NCI-H187 treated with DMSO at 0.1 percent for 48 hours (cell line): Measurements from ENCODE around the gene CLOCK.

ENCODE experiments used
- DNase-seq: peaks from one replicate; lab custom pipeline; 2025; lab: John Stamatoyannopoulos, UW

The CLOCK gene

GRCh38 chr4:55539658-55540057 is 7.1 kb downstream of the CLOCK start:
- no peak for DNase-seq

GRCh38 chr4:55538531-55538930 is 8.2 kb downstream of the CLOCK start:
- no peak for DNase-seq

- no peak for DNase-seq
Measured at GRCh38 chr4:55534306-55534705, 12.4 kb downstream of the CLOCK start.

GRCh38 chr4:55530691-55531090 is 16.0 kb downstream of the CLOCK start:
- no peak for DNase-seq

DNA sequence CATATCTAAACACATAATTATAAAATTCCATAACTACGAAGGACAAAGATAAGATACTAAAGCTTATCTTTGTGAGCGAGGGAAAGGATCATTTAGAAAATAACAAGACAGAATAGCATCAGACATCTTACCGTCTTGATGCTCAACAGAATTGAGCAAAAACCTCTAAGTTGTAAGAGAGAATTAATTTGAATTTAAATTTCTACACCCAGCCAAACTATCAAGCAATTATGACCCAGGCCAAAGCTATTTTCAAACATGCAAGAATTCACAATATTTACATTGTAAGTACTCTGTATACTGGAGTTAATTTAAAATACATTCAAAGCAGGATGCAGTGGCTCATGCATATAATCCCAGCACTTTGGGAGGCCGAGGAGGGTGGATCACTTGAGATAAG is 16.5 kb downstream of the CLOCK start:
- DNase-seq: no peak

DNA sequence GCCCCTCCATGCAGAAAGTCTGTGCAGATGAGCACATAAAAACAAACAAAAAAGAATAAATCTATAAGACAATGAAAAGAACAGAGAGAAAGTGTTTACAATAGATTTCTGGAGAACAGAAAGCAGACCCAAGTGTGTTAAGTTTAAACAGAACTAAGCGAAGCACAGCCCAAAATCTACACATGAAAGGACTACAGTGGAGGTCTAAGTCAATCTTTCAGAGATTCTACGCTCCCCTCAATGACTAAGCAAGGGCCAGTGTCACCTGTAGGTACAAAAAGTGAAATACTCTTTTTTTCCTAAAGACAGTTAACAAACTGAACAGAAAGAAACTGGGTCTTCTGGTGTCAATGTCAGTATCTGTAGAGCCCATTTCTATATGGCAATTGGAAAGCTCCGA is 18.2 kb downstream of the CLOCK start:
- no peak for DNase-seq

- no peak for DNase-seq
Measured at GRCh38 chr4:55524844-55525571, 21.7 kb downstream of the CLOCK start.

- no peak for DNase-seq
Measured at GRCh38 chr4:55518442-55518841, 28.3 kb downstream of the CLOCK start.

DNA sequence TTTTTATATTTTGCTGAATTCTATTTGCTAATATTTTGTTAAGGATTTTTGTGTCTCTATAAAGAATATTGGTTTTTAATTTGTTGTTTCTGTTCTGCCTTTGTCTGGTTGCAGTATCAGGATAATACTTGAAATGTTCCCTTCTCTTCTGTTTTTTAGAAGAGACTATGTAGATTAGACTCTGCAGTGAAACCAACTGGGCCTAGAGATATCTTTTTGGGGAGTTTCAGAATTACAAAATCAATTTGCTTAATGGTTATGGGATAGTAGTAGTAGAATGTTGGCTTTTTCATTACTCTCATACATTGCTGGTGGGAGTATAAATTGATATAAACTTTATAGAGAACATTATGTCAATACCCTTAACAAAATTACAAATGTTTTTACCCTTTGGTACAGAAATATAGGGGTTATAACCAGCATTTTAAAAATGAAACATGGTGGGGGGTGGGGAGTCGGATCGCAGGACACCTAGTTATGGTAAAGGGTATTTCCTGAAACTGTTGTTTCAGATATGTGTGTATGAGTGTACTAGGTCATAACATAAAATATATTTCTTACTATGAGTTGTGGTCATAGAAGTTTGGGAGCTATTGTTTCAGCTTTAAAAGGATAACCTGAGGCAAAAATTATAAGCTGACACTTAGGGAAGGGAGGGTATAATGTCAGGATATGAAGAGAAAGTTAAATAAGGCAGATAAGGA is 29.0 kb downstream of the CLOCK start:
- no peak for DNase-seq

DNA sequence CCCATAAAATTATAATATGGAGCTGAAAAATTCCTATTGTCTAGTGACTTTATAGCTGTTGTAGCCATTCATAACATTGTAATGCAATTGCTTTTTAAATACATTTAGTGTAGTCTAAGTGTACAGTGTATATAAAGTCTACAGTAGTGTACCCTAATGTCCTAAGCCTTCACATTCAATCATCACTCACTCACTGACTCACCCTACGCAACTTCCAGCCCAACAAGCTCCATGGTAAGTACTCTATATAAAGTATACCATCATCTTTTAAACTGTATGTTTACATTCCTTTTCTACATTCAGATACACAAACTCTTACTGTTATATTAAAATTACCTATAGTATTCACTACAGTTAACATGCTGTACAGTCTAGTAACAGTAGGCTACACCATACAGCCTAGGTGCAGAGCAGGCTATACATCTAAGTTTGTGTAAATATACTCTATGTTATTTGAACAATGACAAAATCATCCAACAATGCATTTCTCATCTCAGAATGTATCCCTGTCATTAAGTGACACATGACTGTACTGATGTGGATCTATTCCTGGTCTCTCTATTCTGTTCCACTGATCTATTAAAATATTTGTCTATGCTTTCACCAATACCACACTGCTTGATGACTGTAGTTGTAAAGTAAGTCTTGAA is 33.7 kb downstream of the CLOCK start:
- no peak for DNase-seq

DNA sequence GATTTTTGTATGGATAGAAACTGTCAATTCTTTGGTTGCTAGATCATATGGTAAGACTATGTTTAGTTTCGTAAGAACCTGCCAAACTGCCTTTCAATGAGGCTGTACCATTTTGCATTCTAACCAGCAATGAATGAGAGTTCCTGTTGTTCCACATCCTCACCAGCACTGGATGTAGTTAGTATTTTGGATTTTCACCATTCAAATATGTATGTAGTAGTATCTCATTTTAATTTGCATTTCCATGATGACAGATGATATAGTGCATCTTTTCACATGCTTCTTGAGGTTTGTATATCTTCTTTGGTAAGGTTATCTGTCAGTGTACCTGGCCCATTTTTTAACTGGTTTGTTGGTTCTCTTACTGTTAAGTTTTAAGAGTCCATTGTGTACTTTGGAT is 34.6 kb downstream of the CLOCK start:
- DNase-seq: no peak

- no peak for DNase-seq
Measured at GRCh38 chr4:55510685-55511084, 36.0 kb downstream of the CLOCK start.

- DNase-seq: no peak
Measured at GRCh38 chr4:55509266-55509665, 37.4 kb downstream of the CLOCK start.

DNA sequence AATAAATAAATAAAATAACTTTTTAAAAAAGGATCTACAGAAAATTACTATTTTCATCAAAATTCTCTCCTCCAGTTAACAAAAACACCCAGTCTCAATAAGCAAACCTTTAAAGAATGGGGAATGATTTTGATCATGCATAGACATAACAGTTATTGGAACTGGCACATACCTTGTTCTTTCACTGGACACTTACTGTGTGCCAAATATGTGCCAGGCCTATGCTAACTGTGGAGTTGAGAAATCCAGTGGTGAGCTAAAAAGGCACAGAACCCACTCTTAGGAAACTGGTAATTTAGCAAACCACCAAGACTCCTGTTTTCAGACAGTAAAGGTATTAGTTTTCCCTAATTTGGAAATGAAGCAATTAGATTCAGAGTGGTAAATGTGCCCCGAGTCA is 39.1 kb downstream of the CLOCK start:
- DNase-seq: no peak

- DNase-seq: no peak
Measured at GRCh38 chr4:55503169-55503568, 43.5 kb downstream of the CLOCK start.

DNA sequence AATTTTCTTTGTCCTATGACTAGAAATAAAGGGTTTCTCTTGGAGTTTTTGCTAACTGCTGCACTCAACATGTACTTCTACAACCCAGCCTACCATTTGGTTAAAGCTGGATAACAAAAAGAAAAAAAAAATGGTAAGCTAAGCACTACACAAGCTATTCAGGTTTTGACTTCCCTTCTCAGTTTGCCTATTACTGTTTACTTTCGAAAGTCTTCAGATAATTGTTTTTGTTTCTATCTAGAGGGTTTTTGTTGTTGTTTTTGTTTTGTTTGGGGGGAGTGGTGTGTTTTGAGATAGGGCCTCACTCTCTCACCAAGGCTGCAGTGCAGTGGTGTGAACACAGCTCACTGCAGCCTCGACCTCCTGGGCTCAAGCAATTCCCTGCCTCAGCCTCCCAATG is 46.6 kb downstream of the CLOCK start:
- no peak for DNase-seq

- DNase-seq: no peak
Measured at GRCh38 chr4:55499495-55499894, 47.2 kb downstream of the CLOCK start.

- DNase-seq: no peak
Measured at GRCh38 chr4:55498051-55498450, 48.7 kb downstream of the CLOCK start.

DNA sequence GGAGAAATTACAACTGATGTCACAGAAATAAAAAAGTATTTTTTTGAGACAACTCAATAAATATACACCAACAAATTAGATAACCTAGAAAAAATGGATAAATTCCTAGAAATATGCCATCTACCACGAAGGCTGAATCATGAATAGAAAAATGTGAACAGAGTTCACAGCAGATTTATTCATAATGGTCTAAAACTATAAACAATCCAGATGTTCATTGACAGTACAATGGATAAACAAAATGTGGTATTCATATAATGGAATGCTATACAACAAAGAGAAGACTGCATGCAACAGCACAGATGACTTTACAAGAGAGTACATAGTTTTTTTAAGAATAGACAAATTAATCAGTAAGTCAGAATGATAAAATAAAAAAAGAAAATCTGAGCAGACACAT is 55.2 kb downstream of the CLOCK start:
- no peak for DNase-seq

DNA sequence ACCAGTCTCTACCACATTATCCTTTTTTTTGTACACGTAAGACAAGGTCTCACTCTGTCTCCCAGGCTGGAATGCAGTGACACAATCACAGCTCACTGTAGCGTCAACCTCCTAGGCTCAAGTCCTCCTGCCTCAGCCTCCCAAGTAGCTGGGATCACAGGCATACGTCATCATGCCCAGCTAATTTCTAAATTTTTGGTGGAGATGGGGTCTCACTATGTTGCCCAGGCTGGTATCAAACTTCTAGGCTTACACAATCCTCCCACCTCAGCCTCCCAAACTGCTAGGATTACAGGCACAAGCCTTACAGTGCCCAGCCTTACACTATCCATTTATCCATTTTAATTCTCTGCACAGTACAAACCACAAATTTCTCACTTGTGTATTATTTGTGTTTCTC is 58.0 kb downstream of the CLOCK start:
- no peak for DNase-seq

DNA sequence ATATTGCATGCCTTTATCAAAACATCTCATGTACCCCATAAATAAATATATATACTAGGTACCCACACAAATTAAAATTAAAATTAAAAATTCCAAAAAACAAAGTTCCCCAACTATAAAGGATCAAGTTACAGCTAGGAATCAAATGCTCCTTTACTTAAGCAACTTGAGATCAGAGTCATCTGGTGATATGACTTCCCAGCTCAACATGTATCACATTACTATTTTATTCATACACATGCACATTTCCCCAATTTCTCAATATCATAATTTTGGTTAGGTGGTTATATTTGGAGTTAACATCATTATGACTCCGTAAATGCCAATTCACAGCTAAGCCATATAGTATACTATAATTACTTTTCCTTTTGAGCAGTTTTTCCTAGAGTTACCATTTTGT is 60.9 kb downstream of the CLOCK start:
- DNase-seq: no peak

- no peak for DNase-seq
Measured at GRCh38 chr4:55483315-55483714, 63.4 kb downstream of the CLOCK start.
